Smooth muscle cell (in vitro differentiated cells): ENCODE measurements around the gene PRDM2. TPM values are rescaled to one million over a fixed set of nuclear protein-coding genes. Genes with fewer than 3 reads are reported as not detected.

Experiments used
- DNase-seq: peaks from one replicate; lab custom pipeline; 2025; ENCODE audit not compliant: unreplicated experiment; lab: John Stamatoyannopoulos, UW
- H2AFZ ChIP-seq: fragments of 200-600 bp; sonication (generic); 2 replicates; pipeline ENCODE4 v1.6.0; 2016; ENCODE audit warnings: antibody characterized with exemption, low read depth, mild to moderate bottlenecking
- H3F3A ChIP-seq: fragments of 200-600 bp; sonication (generic); 2 replicates; pipeline ENCODE4 v1.6.0; 2017; ENCODE audit warnings: antibody characterized with exemption, low read depth
- H3K27ac ChIP-seq: fragments of 200-600 bp; sonication (generic); 2 replicates; pipeline ENCODE4 v1.5.1; 2016; ENCODE audit warnings: low read depth, mild to moderate bottlenecking
- H3K27me3 ChIP-seq: fragments of 200-600 bp; sonication (generic); 2 replicates; pipeline ENCODE4 v1.6.1; 2016; ENCODE audit warnings: low read depth, mild to moderate bottlenecking
- H3K36me3 ChIP-seq: fragments of 200-600 bp; sonication (generic); 2 replicates; pipeline ENCODE4 v1.5.1; 2016; ENCODE audit warnings: low read depth
- H3K4me1 ChIP-seq: fragments of 200-600 bp; sonication (generic); 2 replicates; pipeline ENCODE4 v1.5.1; 2016; ENCODE audit warnings: low read depth
- H3K4me2 ChIP-seq: fragments of 200-600 bp; sonication (generic); 2 replicates; pipeline ENCODE4 v1.6.0; 2016; ENCODE audit warnings: mild to moderate bottlenecking
- H3K4me3 ChIP-seq: fragments of 200-600 bp; sonication (generic); 2 replicates; pipeline ENCODE4 v1.5.1; 2016; ENCODE audit warnings: mild to moderate bottlenecking
- H3K79me2 ChIP-seq: fragments of 200-600 bp; sonication (generic); 2 replicates; pipeline ENCODE4 v1.6.0; 2016; ENCODE audit warnings: low read depth, mild to moderate bottlenecking
- H3K9ac ChIP-seq: fragments of 200-600 bp; sonication (generic); 2 replicates; pipeline ENCODE4 v1.6.0; 2016; ENCODE audit warnings: low read depth
- H3K9me3 ChIP-seq: fragments of 200-600 bp; sonication (generic); replicated peaks from 2 replicates; pipeline ENCODE4 v1.5.1; 2016; ENCODE audit warnings: low read depth
- H4K20me1 ChIP-seq: fragments of 200-600 bp; sonication (generic); 2 replicates; pipeline ENCODE4 v1.6.0; 2016; ENCODE audit warnings: low read depth
- WGBS: methylation state at CpG from one replicate; pipeline ENCODE4 v1.1.7; 2016; ENCODE audit warnings: low lambda C conversion rate; 5-methylcytosine and 5-hydroxymethylcytosine counted together
- polyA plus RNA-seq: library from polyadenylated mRNA; unstranded; fragments of >200 nt; fragmentation: Nextera tagmentation; extraction: Ambion mirVana; gene quantifications from 2 replicates; pipeline ENCODE4 v1.2.1, GENCODE V29; 2016
- total RNA-seq: library from RNA; depleted of rRNA; stranded (reverse); fragments of >200 nt; gene quantifications from 2 replicates; pipeline ENCODE4 v1.2.3, GENCODE V29; 2014
- TF ChIP-seq, protein P1 (sequence below): fragments of 200-600 bp; sonication (generic); IDR thresholded peaks from 2 replicates; pipeline ENCODE4 v1.5.1; 2017; ENCODE audit warnings: borderline replicate concordance, mild to moderate bottlenecking, antibody characterized with exemption; ENCODE audit not compliant: insufficient read depth, poor library complexity, severe bottlenecking

The PRDM2 gene
- total and polyA plus RNA-seq, 2 experiments from 2014 or later, result 19.8 to 20.0 TPM

DNA sequence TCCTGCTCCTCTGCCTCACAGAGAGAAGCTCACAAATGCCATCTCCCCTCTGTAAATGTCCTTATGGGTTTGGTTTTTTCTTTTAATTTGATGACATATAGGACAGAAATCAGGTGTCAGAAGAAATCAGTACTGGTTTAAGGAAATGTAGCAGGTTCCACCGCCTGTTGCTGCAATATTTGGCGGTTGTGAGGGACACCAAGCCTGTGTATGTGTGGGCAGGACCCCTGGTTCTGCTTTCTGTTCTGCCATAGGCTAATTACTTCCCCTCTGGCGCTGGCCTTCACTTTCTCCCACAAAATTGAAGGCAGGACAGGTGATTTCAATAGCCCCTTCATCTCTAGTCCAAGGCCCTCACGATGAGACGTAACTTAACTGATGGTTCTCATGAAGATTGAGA is 69.2 kb downstream of the PRDM2 start:
- Histone ChIP-seq H2AFZ (no peak overlapping the region), H3K4me2 (no peak overlapping the region), H3K4me1 (peaks cover 12% of the 10 kb centered on the region), H3K79me2 (peaks cover 97% of the 10 kb centered on the region), H4K20me1 (peaks cover 98% of the 10 kb centered on the region), H3K4me3 (no peak overlapping the region), H3F3A (peaks cover 4% of the 10 kb centered on the region), H3K9me3 (no peaks in the 10 kb centered on the region), H3K36me3 (no peaks in the 10 kb centered on the region), H3K9ac (no peak overlapping the region), H3K27ac (no peak overlapping the region), H3K27me3 (no peaks in the 10 kb centered on the region)
- TF ChIP-seq, protein P1, sequence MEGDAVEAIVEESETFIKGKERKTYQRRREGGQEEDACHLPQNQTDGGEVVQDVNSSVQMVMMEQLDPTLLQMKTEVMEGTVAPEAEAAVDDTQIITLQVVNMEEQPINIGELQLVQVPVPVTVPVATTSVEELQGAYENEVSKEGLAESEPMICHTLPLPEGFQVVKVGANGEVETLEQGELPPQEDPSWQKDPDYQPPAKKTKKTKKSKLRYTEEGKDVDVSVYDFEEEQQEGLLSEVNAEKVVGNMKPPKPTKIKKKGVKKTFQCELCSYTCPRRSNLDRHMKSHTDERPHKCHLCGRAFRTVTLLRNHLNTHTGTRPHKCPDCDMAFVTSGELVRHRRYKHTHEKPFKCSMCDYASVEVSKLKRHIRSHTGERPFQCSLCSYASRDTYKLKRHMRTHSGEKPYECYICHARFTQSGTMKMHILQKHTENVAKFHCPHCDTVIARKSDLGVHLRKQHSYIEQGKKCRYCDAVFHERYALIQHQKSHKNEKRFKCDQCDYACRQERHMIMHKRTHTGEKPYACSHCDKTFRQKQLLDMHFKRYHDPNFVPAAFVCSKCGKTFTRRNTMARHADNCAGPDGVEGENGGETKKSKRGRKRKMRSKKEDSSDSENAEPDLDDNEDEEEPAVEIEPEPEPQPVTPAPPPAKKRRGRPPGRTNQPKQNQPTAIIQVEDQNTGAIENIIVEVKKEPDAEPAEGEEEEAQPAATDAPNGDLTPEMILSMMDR, result no peak
- 93% methylated on average over 5 of the region's 5 CpGs for WGBS
- DNase-seq, result no peak

DNA sequence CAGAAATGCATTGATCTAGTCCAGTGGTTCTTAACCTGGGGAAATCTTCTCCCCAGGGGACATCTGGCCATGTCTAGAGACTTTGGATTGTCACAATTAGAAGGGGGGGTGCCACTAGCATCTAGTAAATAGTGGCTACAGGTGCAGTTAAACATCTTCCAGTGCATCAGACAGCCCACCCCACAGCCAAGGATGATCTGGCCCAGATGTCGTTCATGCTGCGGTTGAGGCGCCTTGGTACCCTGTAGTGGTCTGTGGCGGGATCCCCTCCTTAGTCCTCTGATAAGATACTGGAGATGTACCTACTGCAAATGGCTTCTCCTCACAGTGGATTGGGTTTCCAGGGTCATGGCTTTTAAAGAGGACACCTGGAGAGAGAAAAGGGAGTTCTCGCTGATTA is 69.8 kb downstream of the PRDM2 start:
- Histone ChIP-seq H3F3A (no peaks in the 10 kb centered on the region), H4K20me1 (peaks cover 97% of the 10 kb centered on the region), H3K4me1 (peaks cover 6% of the 10 kb centered on the region), H3K9me3 (no peaks in the 10 kb centered on the region), H3K36me3 (no peaks in the 10 kb centered on the region), H2AFZ (no peak overlapping the region), H3K27me3 (no peaks in the 10 kb centered on the region), H3K27ac (no peak overlapping the region), H3K9ac (no peak overlapping the region), H3K79me2 (peaks cover 96% of the 10 kb centered on the region), H3K4me2 (no peak overlapping the region), H3K4me3 (no peak overlapping the region)
- TF ChIP-seq, protein P1, result no peak
- DNase-seq, result no peak
- 99% methylated on average over 5 of the region's 5 CpGs for WGBS

DNA sequence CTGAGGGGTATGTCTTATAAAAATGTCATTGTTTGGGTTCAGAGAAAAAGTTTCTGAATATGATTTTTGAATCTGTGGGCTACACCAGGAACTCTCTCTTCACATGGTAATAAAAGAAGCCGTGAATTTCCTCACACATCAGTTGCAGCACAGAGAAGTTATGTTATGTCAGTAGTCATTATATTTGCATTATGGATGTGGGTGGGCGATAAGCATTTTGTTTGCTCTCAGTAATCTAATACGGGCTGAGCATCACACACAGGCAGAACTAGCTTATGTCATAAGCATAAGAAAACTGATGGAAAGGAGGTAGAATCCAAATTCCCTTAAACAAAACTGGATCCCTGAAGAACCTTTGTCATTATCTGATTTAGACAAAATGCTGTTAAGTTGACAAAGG is 70.8 kb downstream of the PRDM2 start:
- Histone ChIP-seq H3F3A (no peaks in the 10 kb centered on the region), H4K20me1 (peaks cover 97% of the 10 kb centered on the region), H3K79me2 (peaks cover 96% of the 10 kb centered on the region), H3K36me3 (no peaks in the 10 kb centered on the region), H3K27ac (no peak overlapping the region), H3K9ac (no peak overlapping the region), H3K4me1 (no peaks in the 10 kb centered on the region), H3K27me3 (no peaks in the 10 kb centered on the region), H3K9me3 (no peaks in the 10 kb centered on the region), H2AFZ (no peak overlapping the region), H3K4me3 (no peak overlapping the region), H3K4me2 (no peak overlapping the region)
- TF ChIP-seq, protein P1, result no peak
- no peak for DNase-seq
- 87% methylated on average over 3 of the region's 3 CpGs for WGBS

DNA sequence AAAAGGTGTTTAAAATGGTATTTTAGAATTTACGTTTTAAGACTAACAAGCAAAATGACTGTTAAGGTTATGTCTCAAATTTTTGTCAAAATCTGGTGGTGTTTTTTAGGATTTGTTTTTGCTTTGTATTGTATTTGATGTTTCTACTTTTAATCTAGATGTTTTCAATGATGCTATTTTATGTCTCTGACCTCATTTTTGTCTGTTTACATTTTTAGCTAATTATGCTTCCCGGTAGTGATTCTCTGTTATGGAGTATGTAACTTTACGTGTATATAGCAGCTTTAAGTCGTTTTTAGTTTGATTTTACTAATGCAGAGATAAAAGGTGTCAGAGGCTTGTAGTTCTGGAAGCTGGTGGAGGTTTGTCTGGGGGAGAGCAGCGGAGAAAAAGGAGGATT is 71.8 kb downstream of the PRDM2 start:
- 74% methylated on average over 5 of the region's 5 CpGs for WGBS
- Histone ChIP-seq H2AFZ (no peak overlapping the region), H3K27me3 (no peaks in the 10 kb centered on the region), H3F3A (no peaks in the 10 kb centered on the region), H3K4me1 (no peaks in the 10 kb centered on the region), H4K20me1 (peaks cover 97% of the 10 kb centered on the region), H3K4me2 (no peak overlapping the region), H3K79me2 (peaks cover 86% of the 10 kb centered on the region), H3K9ac (no peak overlapping the region), H3K36me3 (no peaks in the 10 kb centered on the region), H3K4me3 (no peak overlapping the region), H3K9me3 (no peaks in the 10 kb centered on the region), H3K27ac (no peak overlapping the region)
- TF ChIP-seq, protein P1, result no peak
- no peak for DNase-seq
